ENCODE data around the gene RAB5A. TPM values are rescaled to one million over a fixed set of nuclear protein-coding genes. Genes with fewer than 3 reads are reported as not detected.
"Not testable (repeated sequence)": the region's sequence is repeated elsewhere in the genome, so short reads cannot be mapped to it uniquely, and the experiment has no call there.

Gene RAB5A
- total and polyA plus RNA-seq, 12 donors: 33.9 to 80.9 (median 64.5) TPM

GRCh38 chr3:20023623-20024405, 76.9 kb downstream of the RAB5A start:
- H3K27me3 ChIP-seq: no peaks in the 10 kb centered on the region
- H3K9me3 ChIP-seq: no peaks in the 10 kb centered on the region
- intact Hi-C loops (cut with DNase I): loop anchor here in 2 of 10 donors (5.0 kb wide), 2 partner anchors 77 to 137 kb away; partner anchors contain the start of gene RAB5A (in 2 of the 2)
- DNase-seq (peak; percentile 36 to 47), ATAC-seq (peak; percentile 84 to 98 (median 95))
- H3K27ac ChIP-seq: peak overlapping the region in 9 of 10 donors; percentile 11 to 84 (median 63)
- TF ChIP-seq, protein P1, sequence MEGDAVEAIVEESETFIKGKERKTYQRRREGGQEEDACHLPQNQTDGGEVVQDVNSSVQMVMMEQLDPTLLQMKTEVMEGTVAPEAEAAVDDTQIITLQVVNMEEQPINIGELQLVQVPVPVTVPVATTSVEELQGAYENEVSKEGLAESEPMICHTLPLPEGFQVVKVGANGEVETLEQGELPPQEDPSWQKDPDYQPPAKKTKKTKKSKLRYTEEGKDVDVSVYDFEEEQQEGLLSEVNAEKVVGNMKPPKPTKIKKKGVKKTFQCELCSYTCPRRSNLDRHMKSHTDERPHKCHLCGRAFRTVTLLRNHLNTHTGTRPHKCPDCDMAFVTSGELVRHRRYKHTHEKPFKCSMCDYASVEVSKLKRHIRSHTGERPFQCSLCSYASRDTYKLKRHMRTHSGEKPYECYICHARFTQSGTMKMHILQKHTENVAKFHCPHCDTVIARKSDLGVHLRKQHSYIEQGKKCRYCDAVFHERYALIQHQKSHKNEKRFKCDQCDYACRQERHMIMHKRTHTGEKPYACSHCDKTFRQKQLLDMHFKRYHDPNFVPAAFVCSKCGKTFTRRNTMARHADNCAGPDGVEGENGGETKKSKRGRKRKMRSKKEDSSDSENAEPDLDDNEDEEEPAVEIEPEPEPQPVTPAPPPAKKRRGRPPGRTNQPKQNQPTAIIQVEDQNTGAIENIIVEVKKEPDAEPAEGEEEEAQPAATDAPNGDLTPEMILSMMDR (IDR thresholded peaks at IDR 0.05): no peak
- H3K4me3 ChIP-seq: no peak overlapping the region
- no peaks in the 10 kb centered on the region for H3K36me3 ChIP-seq
- 10% methylated on average over 2 of the region's 2 CpGs for WGBS, 2 donors
- H3K4me1 ChIP-seq: peaks cover 0 to 38% (median 21%) of the 10 kb centered on the region in 9 donors

- TF ChIP-seq, protein P1 (IDR thresholded peaks at IDR 0.05): no peak
- peaks cover 0 to 38% (median 21%) of the 10 kb centered on the region in 9 donors for H3K4me1 ChIP-seq
- intact Hi-C loops (cut with DNase I): no loop called here
- no peaks in the 10 kb centered on the region for H3K27me3 ChIP-seq
- peak overlapping the region in 1 of 10 donors; percentile 38 for H3K27ac ChIP-seq
- H3K4me3 ChIP-seq: no peak overlapping the region
- 83 to 88% methylated on average over 4 of the region's 4 CpGs for WGBS, 2 donors
- no peaks in the 10 kb centered on the region for H3K36me3 ChIP-seq
- no peak for DNase-seq
- no peaks in the 10 kb centered on the region for H3K9me3 ChIP-seq
- no peak for ATAC-seq
Measured at GRCh38 chr3:20027136-20027535, 80.2 kb downstream of the RAB5A start.

DNA sequence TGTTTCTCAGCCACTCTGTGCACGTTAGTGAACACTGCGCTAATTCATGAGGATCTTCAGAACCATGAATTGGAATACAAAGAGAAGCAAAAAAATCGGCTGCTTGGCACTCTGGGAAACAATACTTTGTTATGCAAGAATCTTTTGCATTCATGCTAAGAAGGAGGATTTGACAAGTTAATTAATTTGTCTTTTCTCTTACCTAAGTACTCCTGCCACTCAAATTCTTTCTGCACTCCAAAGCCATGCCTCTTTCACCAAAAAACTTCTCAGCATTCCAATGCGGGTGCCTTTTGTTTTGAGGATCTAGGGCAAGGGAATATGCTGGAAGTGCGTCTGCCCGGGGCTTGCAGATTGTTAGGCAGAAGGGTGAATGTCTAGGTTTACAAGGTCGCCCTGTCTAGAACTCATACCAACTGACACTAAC, 82.0 kb downstream of the RAB5A start:
- WGBS, 2 donors: 93% methylated on average over 7 of the region's 7 CpGs
- Histone ChIP-seq H3K4me3 (no peak overlapping the region), H3K4me1 (peaks cover 0 to 24% (median 10%) of the 10 kb centered on the region in 9 donors), H3K27me3 (no peaks in the 10 kb centered on the region), H3K27ac (no peak overlapping the region), H3K9me3 (no peaks in the 10 kb centered on the region), H3K36me3 (no peaks in the 10 kb centered on the region)
- DNase-seq: no peak
- no peak for ATAC-seq
- intact Hi-C loops (cut with DNase I): no loop called here
- TF ChIP-seq, protein P1 (IDR thresholded peaks at IDR 0.05): no peak

- WGBS, 2 donors: 94 to 97% methylated on average over 7 of the region's 7 CpGs
- H3K9me3 ChIP-seq, H3K27ac ChIP-seq, H3K27me3 ChIP-seq, ATAC-seq, H3K4me3 ChIP-seq, DNase-seq, H3K36me3 ChIP-seq: not testable (repeated sequence)
- intact Hi-C loops (cut with DNase I): loop anchor here in 4 of 10 donors (10.0 kb wide), 4 partner anchors 47 to 87 kb away; partner anchors contain the start of gene RAB5A (in 1 of the 4)
- peaks cover 0 to 11% (median 0%) of the 10 kb centered on the region in 9 donors for H3K4me1 ChIP-seq
Measured at GRCh38 chr3:20031939-20032338, 85.0 kb downstream of the RAB5A start.

Other genes starting within 250 kb of the RAB5A start
- gene EFHB, start 12.9 kb upstream of the RAB5A start, total RNA-seq: under 1 TPM in 8 of 10 donors, not detected in 2; 0.34 to 0.94 (median 0.64) TPM
- 1 to 10 TPM in 1 of 2 donors, under 1 TPM in 1; 0.19 to 1.6 TPM for gene EFHB, start 12.9 kb upstream of the RAB5A start, polyA plus RNA-seq
- not detected for gene PP2D1, start 65.2 kb downstream of the RAB5A start, total RNA-seq
- gene PP2D1, start 65.2 kb downstream of the RAB5A start, polyA plus RNA-seq: not detected
- gene KAT2B, start 93.3 kb downstream of the RAB5A start, total RNA-seq: 100 to 1,000 TPM in 1 of 10 donors, 10 to 100 TPM in 9; 81.7 to 104 (median 87.8) TPM
- 10 to 100 TPM; 11.4 to 24.8 TPM for gene KAT2B, start 93.3 kb downstream of the RAB5A start, polyA plus RNA-seq
- gene SGO1, start 239.1 kb downstream of the RAB5A start, total RNA-seq: 1 to 10 TPM in 1 of 10 donors, under 1 TPM in 5, not detected in 4; 0.25 to 2.2 (median 0.50) TPM
- under 1 TPM in 1 of 2 donors, not detected in 1; 0.04 TPM for gene SGO1, start 239.1 kb downstream of the RAB5A start, polyA plus RNA-seq

Measured in heart right ventricle (tissue), 16 donors.